GM21737 (cell line): ENCODE measurements around the gene SOX9.

Experiments used
- ATAC-seq: cut with Tn5 transposase; IDR thresholded peaks from one replicate; pipeline ENCODE4 v1.9.1; 2021; ENCODE audit warnings: mild to moderate bottlenecking, moderate library complexity; ENCODE audit not compliant: unreplicated experiment

SOX9 gene

DNA sequence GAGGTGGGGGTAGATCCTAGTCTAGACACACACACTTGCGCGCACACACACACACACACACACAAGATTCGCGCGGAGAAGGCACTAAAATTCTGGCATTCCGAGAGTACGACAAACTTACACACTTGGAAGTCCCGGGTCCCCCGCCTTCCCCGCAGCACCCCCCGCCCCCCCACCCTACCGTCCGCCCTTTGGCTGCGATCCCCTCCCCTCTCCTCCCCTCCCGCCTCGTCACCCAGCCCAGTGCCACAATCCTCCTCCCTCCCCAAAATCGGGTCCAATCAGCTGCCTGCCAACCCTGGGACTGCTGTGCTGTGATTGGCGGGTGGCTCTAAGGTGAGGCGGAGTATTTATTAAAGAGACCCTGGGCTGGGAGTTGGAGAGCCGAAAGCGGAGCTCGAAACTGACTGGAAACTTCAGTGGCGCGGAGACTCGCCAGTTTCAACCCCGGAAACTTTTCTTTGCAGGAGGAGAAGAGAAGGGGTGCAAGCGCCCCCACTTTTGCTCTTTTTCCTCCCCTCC, at the start of gene SOX9:
Gene SOX9, plus strand, starts transcription at position 379 of the 522 bp plus-strand sequence. CDS start 372 bp downstream, outside the sequence.
- peak; percentile 78 for ATAC-seq

DNA sequence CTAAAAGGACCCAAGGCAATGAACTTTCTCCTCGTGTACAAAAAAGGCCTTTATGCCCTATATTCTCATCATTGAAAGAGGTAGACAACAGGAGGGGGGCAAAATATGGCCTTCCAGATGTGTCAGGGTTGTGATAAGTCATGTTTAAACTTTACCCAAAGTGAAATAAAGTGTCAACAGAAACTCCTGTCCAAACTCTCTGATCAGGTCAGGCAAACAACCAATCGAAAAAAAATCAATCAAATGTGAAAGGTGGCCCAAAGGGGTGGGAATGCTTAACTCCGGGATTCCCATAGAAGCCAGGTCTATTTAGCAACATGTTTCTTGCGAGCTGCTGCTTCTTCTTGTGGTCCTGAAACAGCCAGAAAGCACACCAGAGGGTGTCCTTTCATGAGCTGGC, 49.5 kb upstream of the SOX9 start:
- ATAC-seq, result no peak

- ATAC-seq, result no peak
Observed at GRCh38 chr17:72075995-72076677, 44.7 kb upstream of the SOX9 start.

- ATAC-seq, result no peak
Observed at GRCh38 chr17:72076678-72077030, 44.2 kb upstream of the SOX9 start.

GRCh38 chr17:72077326-72077960, 43.4 kb upstream of the SOX9 start:
- ATAC-seq, result no peak

DNA sequence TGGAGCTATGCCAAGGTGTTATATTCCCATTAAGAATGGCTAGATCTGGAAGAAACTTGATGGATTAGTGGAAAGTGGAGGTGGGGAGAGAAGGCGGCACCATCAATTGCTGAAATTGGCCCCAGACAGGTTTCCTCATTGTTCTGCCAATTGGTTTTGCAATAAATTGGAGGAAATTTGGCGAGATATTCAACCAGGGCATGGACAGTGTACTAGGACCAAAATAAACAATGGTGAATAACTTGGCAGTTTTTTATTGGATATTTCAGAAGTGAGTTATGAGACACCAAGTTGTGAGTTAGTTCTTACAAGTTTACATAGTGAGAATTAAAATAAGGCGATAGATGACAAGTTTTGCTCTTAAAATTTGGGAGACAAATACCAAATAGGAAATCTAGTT, 41.1 kb upstream of the SOX9 start:
- ATAC-seq, result no peak

- ATAC-seq, result no peak
Observed at GRCh38 chr17:72087876-72088275, 32.9 kb upstream of the SOX9 start.

GRCh38 chr17:72089453-72089987, 31.3 kb upstream of the SOX9 start:
- no peak for ATAC-seq

GRCh38 chr17:72090108-72090507, 30.7 kb upstream of the SOX9 start:
- no peak for ATAC-seq

DNA sequence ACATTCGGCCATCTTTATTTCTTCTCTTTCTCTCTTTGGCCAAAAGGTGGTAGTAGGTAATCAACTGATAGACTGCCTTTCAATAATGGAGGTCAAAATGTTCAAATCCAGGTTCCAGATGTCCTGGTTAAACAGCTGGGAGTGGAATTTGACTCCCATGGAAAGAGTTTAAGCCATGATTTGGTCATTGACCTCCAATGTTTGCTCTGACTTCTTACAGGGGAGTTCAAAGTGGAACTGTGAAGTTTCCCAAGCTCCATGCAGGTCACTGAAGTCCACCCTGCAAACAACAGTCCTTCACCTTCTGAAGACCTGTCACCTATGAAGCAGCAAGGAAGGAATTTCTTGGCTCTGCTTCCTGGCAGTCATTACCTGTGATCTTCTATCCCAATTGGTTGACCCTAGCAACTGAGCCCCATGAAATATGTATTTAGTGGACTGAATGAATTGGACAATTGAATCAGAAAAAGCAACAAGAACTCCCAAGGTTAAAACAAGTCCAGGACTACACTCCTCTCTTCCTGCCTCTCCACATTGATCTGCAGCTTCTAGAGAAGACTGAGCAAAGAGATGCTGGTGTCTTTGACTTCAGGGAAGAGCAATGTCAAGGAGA, 28.0 kb upstream of the SOX9 start:
- no peak for ATAC-seq

GRCh38 chr17:72093707-72094106, 27.1 kb upstream of the SOX9 start:
- ATAC-seq, result no peak

DNA sequence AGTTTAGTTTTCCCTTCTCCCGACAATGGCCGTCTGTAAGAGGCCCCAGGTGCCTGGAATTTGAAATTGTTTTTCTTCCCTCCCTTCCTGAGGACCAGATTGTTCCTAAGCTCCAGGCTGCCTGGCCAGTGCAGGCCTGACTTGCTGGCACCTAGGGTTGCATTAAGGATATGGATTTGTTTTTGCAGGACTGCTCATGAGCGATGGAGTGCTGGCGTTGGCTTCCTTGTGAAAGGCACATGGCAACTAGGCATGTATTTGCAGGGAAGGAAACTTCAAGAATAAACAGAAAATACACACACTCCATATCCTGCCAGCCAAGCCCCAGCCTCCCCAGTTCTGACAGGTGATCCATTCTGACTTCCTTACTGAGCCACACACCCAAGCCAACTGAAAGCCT, 25.5 kb upstream of the SOX9 start:
- no peak for ATAC-seq

- no peak for ATAC-seq
Observed at GRCh38 chr17:72097144-72097543, 23.7 kb upstream of the SOX9 start.

DNA sequence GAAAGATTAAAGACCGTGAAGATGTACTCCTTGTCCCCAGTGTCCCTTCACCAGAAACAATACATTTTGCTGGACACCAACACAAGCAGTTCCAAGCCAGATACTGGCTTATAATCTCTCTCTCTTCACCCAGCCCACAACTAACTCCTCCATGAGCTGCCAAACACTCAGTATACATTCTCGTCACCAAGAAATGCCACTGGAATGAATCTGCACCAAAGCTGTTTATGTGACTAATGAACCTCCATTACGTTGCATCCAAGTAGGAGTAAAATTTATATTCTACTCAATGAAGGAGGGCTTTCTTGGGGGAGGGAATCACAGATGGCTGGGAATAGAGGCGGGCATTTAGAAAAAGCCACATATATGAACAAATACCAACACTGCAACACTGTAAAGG, 20.9 kb upstream of the SOX9 start:
- ATAC-seq, result no peak

GRCh38 chr17:72100470-72100869, 20.4 kb upstream of the SOX9 start:
- ATAC-seq, result no peak

GRCh38 chr17:72101526-72101925, 19.3 kb upstream of the SOX9 start:
- ATAC-seq, result no peak

DNA sequence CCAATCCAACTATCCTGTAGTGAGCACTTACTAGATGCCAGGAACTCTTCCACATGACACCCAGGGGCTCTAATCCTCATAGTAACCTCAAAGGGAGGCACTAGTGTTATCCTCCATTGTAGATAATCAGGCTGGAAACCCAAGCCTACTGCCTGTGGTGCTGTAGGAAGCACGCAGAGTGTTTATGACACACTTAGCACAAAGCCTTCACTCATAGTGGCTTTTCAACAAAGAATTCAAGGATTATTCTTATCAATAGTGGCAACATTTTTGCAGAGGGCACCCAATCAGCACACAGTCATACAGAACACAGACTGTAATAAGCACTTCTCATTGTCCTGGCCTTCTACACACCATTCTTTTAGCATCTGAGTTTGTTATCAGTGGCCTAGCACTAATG, 18.5 kb upstream of the SOX9 start:
- no peak for ATAC-seq

DNA sequence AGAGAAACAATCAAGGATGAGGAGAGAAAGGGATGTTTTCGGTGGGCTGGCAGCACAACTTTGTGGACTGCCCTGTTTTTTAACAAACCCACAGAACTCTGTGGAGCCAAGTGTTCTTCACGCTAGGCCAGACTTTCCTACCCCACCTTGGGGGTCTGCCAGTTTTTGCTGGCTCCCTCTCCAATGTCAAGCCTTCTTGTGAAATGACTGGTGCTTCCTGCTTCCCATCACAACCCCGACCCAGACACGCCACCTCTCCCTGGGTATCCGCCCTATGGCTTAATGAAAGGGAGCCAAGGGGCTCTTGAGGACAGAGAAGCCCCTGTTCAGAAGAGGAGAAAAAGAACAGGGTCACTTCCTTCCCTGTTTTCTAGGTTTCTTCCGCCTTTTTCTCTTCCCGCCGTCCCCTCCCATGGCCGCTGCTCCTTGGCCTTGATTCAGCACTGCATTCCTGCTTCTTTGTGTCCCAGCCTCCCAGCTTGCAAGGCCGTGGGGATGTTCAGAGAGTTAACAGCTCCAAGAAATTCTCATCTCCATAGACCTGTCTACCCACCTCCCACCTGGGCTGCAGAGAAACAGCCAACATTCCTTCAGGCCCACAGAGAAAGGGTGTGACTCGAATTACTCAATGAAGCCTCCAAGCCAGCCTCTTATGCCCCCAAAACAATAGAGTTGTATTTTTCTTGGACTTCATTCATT, 16.5 kb upstream of the SOX9 start:
- ATAC-seq, result no peak

DNA sequence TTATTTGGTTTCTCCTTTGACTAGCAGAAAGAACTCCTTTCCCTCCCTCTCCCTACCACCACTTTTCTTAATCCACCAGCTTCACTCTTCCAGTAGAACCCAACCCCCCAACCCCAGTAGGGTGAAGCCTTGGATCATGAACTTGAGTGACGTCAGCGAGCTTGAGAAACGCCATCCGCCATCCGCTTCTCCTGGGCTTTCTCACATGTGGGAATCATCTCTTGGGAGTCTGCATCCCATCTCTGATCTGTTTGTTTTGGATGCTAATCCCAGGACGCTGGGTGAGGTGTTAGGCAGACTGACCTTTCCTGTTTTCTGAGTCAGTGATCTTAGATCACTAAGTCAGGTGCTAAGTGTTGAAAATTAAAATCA, 16.0 kb upstream of the SOX9 start:
- no peak for ATAC-seq

DNA sequence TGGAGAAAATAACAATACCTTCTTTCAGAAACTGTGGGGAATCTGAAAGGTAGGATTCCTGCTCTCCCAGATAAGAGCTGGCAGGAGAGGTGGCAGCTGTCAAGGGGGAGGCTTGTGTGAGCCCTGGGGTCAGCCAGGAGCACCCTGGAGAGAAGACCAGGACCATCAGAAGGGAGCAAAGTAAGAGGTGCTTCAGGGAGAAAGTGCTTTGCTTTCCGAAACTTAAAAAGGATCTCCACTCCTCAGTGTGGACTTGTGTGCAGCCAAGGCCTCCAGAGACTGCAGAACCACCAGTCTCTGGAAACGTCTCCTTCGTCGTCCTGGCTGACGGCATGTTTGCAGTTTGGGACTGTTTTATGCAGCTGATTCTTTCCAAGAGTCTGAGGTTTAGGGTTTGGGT, 13.7 kb upstream of the SOX9 start:
- ATAC-seq, result no peak

DNA sequence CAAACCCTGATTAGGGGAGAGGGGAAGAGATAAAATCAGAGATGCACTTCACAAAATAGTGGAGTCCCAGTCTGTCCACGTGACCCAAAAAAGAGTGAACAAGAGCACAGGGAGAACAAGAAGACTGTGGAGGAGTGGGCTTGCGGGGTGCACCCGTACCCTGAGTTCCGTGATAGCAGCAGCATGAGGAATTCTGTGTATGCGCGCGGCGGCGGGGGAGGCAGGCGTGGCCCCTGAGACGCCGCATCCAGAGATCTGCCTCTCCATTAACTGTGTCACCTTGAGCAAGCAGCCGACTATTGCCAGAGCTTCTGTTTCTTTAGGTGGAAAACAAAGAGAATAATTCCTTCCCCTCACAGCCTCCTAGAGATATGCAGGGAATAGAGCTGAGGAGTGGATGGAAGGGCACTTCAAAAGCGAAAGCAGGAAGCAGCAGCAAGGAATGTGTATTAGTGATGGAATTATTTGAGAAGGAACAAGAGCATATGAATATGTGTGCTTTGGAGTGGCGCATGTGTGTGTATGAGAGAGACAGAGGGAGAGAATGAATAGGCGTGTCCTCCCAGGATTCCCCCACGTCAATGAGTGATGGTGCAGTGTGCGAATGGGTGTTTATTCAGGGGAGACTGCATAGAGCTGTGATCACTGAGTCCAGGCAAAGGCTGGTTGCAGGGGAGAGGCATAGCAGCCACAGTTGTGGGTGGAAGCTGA, 10.4 kb upstream of the SOX9 start:
- ATAC-seq, result no peak
